TTC549 (cell line): ENCODE data around the gene PRADC1.
"Not testable (repeated sequence)": the region's sequence is repeated elsewhere in the genome, so short reads cannot be mapped to it uniquely, and the experiment has no call there.

Experiments
- FAIRE-seq: peaks from 2 replicates; lab custom pipeline; 2012; peaks lifted over from hg19 to GRCh38; lab: Jason Lieb, UNC

Gene PRADC1

DNA sequence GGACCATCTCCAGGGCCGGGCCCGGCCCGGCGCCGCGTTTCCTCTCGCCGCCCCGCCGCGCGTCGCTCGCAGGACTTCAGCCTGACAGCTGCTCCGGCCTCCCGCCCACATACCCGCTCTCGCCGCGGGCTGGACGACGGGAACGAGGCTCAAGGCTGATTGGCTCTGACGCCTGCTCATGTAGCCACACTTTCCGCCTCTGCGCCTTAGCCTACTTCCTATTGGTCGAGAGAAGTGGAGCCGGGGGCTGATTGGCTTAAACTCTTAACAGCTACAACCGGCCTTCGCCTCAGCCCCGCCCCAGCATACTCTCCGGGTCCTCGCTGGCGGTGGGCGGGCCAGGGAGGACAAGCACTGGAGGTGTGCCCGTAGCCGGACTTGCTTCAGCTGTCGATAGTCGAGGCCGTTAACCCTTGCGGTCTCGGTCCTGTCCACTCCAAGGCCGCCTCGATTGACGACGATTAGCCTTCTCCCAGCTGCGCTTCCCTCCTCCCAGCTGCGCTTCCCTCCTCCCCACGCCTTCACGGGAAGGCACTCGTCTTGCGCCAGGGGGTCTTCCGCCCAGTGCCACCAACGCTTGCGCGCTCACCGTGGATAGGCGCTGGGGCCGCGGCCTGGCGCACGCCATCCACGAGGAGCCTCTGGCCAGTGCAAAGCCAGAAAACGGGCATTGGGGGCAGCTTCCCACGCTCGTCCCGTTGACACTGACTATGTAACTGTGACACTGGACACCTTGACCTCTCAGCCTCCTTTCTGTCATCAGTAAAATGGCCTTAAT lies at the start of gene PRADC1:
Gene PRADC1 (minus strand): TSS at position 86 of the 778 bp plus-strand sequence. CDS start 79 bp downstream, at position 7.
- peak; percentile 97 for FAIRE-seq

DNA sequence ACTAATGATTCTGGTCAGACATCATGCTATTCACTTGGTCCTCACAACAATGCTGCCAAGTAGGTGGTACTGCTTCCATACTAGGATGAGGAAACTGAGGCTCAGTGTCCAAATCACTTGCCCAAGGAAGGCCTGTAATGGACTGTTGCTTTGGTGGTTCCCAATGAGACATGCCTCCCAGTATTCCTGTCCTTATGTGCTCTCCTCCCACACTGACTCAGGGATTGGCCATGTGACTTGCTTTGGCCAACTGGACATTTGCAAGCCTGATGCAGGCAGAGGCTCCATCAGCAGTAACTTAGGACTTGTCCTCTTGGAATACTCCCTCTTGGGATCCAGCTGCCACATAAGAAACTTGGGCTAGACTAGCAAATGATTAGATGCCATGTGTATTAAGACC lies 48.2 kb upstream of the PRADC1 start:
- FAIRE-seq: no peak

- no peak for FAIRE-seq
Observed at GRCh38 chr2:73279852-73280251, 46.8 kb upstream of the PRADC1 start.

GRCh38 chr2:73272270-73272669 lies 39.2 kb upstream of the PRADC1 start:
- FAIRE-seq: no peak

DNA sequence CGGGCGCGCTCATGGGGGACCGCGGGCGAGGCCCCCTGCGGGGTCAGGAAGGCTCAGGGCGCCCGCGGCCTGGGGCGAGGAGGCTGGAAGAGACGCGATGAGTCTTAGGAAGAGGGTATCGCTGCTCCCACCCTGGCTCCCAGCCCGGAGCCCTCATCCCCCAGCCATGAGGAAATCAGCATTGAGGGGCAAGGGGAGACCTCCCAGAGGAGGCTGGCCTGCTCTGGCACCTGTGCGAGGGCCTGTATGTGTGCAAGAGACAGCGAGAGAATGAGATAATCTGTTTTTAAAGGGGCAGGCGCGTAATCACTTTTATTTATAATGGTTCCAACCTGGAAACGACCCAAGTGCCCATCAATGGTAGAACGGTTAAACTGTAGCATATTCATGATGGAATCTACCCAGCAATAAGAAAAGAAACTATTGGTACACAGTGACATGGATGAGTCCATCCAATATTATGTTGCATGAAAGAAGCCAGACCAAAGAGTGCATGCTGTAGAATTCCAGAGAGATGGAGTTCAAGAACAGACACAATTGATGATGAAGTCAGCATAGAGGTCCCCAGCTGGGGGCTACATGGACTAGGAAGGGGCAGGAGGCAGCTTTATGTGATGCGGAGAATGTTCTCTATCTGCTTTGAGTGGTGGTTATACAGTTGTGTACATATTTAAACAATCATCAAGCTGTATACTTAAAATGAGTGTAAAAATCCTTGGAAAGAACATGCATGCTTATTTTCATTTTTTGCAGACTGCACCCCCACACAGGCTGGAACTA lies 36.8 kb upstream of the PRADC1 start:
- FAIRE-seq: no peak

- no peak for FAIRE-seq
Observed at GRCh38 chr2:73268830-73269685, 36.0 kb upstream of the PRADC1 start.

DNA sequence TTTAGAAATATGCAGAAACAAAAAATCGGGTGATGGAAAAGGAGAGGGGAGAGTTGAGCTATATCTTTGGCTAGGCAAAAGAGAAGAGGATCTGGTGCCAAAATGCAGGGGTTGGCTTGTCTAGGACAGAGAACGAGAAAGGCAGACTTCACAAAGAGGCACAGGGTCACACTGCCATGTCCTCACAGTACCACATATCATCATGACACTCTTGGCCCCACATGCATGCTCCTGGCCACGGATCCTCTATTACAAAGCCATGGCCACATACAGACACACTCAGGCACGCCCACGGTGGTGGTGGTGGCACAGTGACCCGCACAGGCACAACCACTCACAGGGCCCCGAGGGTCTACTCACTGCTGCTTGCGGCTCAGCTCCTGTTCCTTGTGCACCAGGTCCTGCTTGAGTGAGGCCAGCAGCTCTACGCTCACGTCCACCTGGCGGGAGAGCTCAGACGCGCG lies 35.4 kb upstream of the PRADC1 start:
- FAIRE-seq: no peak

- no peak for FAIRE-seq
Observed at GRCh38 chr2:73267008-73267407, 34.0 kb upstream of the PRADC1 start.

GRCh38 chr2:73266061-73266901 lies 33.2 kb upstream of the PRADC1 start:
- FAIRE-seq: no peak

GRCh38 chr2:73265298-73266060 lies 32.4 kb upstream of the PRADC1 start:
- no peak for FAIRE-seq

DNA sequence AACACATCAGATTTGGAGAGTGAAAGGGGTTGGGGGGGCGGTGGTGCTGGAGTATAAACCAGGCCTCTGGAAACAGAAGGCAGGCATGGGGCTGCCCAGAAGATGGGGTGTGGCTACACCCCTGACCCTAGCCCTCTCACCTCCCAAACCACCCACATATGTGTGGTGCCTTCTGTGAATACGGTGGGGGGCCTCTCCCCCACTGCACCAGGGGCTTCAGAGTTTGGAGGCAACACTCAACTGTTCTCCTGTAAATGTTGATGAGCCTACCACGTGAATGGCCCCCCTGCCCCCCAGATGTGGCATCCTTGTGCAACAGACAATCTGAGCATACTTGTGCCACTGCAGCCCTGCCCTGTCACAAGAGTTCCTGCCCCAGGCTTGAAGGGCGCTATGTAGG lies 31.7 kb upstream of the PRADC1 start:
- FAIRE-seq: no peak

DNA sequence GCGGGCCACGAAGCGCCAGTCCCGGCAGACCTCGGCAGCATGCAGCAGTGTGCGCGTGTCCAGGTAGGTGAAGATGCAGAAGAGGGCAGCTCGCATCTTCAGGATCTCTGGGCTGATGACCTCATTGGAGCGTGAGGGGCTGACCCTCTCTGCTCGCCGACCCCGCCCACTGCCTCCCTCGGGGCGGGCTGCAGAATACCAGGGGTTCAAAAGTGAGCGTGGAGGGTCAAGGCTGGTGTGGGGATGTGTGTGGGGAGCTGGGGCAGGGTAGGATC lies 31.2 kb upstream of the PRADC1 start:
- FAIRE-seq: no peak

DNA sequence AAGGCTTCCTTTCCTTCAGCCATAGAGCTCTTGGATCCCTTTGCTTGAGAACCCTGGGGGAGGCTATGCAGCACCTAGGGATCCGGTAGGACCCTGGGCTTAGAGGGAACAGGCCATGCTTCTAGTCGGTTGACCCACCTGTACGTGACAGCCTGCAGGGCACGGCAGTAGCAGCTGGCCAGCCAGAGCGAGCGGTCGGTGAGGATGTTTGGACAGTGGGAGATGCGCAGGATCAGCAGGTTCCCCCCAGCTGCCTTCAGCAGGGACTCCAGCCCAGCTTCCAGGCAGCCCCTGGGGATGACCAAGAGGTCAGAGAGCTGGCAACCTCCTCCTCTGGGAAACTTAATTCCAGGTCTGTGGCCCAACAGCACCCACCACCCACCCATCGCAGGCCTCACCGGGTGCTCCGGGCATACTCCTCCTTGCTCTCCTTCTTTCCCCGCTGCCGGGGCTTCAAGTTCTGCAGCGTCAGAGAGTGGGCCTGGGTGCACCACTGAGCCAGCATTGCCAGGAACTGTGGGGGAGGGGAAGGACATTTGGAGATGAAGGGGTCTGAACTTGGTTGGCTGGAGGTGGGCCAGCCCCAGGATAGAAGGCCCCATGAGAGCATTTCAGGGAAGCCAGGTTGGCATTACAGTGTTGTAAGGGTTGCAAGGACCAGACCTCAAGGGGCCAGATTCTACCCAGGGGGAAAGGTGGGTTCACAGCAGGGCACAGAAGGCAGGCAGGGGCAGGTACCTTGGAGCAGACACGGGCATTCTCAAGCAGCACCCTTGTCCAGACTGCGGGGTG lies 30.7 kb upstream of the PRADC1 start:
- FAIRE-seq: no peak

DNA sequence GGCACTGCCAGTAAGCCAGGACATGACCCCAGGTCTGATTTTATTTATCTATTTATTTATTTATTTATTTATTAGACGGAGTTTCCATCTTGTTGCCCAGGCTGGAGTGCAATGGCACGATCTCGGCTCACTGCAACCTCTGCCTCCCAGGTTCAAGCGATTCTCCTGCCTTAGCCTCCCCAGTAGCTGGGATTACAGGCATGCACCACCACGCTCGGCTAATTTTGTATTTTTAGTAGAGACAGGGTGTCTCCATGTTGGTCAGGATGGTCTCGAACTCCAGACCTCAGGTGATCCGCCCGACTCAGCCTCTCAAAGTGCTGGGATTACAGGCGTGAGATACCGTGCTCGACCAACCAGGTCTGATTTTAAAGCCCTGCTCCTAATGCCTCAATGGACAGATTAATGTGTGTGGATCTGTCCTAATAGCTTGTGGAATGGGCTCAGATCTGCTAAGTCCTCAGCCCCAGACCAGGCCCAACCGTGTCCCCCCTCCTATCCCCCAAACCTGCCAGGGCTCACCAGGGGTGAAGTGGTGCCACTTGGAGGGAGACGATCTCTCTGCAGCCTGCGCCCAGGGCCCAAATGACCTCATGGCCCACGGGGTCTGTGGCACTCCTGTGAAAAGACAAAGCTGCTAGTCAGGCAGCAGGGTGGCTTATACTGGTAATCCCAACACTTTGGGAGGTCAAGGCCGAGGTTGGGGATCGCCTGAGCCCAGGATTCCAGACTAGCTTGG lies 29.8 kb upstream of the PRADC1 start:
- FAIRE-seq: not testable (repeated sequence)

GRCh38 chr2:73262108-73262651 lies 29.1 kb upstream of the PRADC1 start:
- FAIRE-seq: no peak

DNA sequence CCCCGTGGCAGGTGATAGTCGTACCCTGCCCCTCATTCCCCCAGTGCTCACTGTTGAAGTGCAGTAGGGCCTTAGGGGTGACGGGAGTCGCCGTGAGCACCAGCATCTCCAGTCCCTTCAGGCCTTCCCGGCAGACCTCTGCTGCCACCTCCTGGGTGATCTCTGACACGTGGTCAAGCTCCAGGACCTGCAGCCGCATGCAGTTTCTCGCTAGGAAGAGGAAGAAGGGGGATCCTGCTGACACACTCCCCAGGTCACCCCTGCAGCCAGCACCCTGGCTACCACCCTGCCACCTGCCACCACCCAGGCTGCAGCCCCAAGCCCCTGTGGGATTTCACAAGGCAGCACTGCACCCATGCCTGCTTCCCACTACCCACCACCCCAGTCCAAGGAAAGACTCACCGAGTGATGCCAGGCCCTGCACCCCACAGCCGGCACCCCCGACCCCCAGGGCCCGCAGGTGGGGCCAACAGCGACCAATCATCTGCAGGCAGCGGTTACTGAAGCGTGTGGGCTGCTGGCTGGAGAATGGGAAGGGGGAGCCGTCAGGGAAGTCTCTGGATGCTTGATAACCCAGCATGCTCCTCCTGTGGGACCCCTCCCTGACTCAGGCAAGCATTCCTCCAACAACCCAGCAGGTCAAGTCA lies 27.4 kb upstream of the PRADC1 start:
- no peak for FAIRE-seq

GRCh38 chr2:73259704-73260337 lies 26.8 kb upstream of the PRADC1 start:
- FAIRE-seq: no peak

DNA sequence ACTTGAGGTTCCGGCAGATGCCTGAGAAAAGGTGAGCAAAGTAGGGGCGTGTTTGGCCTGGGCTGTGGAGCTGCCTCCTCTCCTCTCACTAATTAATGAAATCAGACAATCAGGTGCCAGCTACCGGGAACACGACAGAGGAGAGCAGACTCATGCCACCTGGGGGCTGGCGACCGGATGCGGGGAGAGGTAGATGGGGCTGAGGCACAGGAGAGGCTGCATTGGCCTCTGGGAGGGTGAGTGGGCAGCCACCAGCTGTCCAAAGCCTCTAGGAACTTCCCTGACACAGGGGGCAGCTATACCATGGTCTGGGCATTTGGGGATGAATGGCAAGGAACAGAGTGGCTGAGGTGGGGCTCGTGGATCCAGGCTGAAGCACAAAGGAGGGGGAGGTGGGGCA lies 26.2 kb upstream of the PRADC1 start:
- no peak for FAIRE-seq
